Measurements from ENCODE around the gene IFI44. TPM values are rescaled to one million over a fixed set of nuclear protein-coding genes. Genes with fewer than 3 reads are reported as not detected.

IFI44 gene
- polyA plus RNA-seq, 1 donor, result 6.5 TPM

DNA sequence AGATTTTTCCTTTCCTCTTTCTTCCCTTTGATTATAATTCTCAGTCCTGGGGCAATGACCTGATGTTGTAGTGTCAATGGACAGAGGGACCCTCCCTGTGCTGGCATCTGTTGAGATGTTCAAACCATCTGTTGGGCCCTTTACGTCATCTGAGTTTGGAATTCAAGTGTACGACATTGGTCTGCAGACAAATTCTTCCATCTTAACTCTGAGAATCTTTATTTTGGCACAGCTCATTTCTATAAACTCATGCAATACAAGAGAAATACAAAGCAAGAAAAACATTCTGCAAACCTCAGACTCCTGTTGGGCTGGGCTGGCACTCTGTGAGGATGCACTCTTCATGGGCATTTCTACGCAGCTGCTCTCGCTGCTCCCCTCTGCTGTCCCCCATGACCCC, 54.2 kb downstream of the IFI44 start:
- no peak for DNase-seq (ENCODE audit: low read depth)

DNA sequence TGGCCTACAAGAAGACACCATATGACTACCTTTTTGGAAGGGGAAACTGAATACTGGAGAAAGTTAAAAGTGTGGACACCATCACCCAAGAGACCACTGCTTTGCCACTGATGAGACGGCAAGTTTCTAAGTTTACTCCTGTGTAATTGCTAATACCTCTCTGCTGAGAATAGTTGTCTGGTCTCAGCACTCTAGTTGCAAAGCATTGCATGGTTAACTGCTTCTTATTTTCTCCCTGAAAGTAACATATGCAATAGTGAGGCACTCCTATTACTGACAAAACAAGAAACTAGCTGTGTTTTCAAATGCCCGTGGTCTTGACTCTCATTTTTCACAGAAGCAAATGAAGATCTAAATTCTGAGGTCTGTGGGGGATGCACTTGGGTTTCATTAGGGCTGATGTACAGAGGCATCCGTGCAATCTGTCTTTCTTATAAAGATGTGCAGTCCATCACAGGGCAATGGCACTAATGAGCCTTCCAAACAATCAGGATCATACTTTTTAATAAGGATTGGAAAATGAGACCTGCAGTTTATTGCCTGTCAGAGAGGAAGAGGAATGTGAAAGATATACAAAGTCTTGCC, 62.9 kb downstream of the IFI44 start:
- no peak for DNase-seq (ENCODE audit: low read depth)

DNA sequence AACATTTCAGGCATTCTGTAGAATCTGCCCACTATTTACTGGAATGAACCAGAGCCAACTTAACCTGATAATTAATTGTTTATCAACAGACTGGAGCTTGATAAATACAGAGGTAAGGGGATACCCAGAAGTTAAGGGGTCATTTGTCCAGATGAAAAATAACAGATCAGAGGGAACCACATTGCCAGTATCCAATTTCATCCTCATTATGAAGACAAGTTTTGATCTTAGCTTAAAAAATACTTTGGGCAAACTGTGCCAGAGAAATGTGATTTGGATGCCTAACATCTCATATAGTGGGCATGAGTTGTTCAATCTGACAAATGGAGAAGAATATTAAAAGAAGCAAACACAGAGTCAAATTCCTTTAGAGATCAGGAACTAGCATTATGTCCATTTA, 63.7 kb downstream of the IFI44 start:
- DNase-seq (ENCODE audit: low read depth), result no peak

Other genes starting within 250 kb of the IFI44 start
- 27.1 TPM for gene PTGFR, start 158.9 kb upstream of the IFI44 start, polyA plus RNA-seq (ENCODE audit: insufficient read length)
- gene IFI44L, start 29.4 kb upstream of the IFI44 start, polyA plus RNA-seq (ENCODE audit: insufficient read length), result 1.0 TPM

Data from forelimb muscle (tissue), 1 donor.